ENCODE results near the gene GBP7.
"Not testable (repeated sequence)": the region's sequence is repeated elsewhere in the genome, so short reads cannot be mapped to it uniquely, and the experiment has no call there.

Gene GBP7

GRCh38 chr1:89175601-89176256 is at the start of gene GBP7:
Gene GBP7 (minus strand): TSS chr1:89176003. CDS start chr1:89171935, 4,068 bp downstream.
- no peak for DNase-seq
- intact Hi-C loops (cut with DNase I), result no loop called here

- DNase-seq, result no peak
- intact Hi-C loops (cut with DNase I), result no loop called here
These were observed 45.5 kb upstream of the GBP7 start for GRCh38 chr1:89221341-89221740.

GRCh38 chr1:89219851-89220250 is 44.0 kb upstream of the GBP7 start:
- intact Hi-C loops (cut with DNase I); DNase-seq: not testable (repeated sequence)

GRCh38 chr1:89218941-89219340 is 43.1 kb upstream of the GBP7 start:
- intact Hi-C loops (cut with DNase I); DNase-seq: not testable (repeated sequence)

- no peak for DNase-seq
- intact Hi-C loops (cut with DNase I), result no loop called here
These were observed 37.5 kb upstream of the GBP7 start for GRCh38 chr1:89213347-89213746.

GRCh38 chr1:89211035-89211634 is 35.3 kb upstream of the GBP7 start:
- intact Hi-C loops (cut with DNase I), result no loop called here
- DNase-seq, result no peak

- DNase-seq, result no peak
- intact Hi-C loops (cut with DNase I), result no loop called here
These were observed 30.6 kb upstream of the GBP7 start for GRCh38 chr1:89206373-89206772.

GRCh38 chr1:89203166-89203565 is 27.4 kb upstream of the GBP7 start:
- intact Hi-C loops (cut with DNase I), result no loop called here
- DNase-seq, result no peak

- intact Hi-C loops (cut with DNase I), result no loop called here
- no peak for DNase-seq
These were observed 25.4 kb upstream of the GBP7 start for GRCh38 chr1:89201106-89201794.

GRCh38 chr1:89200663-89201062 is 24.9 kb upstream of the GBP7 start:
- no peak for DNase-seq
- intact Hi-C loops (cut with DNase I), result no loop called here

GRCh38 chr1:89199525-89200031 is 23.8 kb upstream of the GBP7 start:
- DNase-seq, result no peak
- intact Hi-C loops (cut with DNase I), result no loop called here

- intact Hi-C loops (cut with DNase I), result no loop called here
These were observed 22.8 kb upstream of the GBP7 start, which contains the start of gene GBP4 for GRCh38 chr1:89198491-89199072. Gene GBP4 (minus strand): TSS chr1:89198942. CDS start chr1:89198834, 108 bp downstream.

GRCh38 chr1:89198081-89198480 is 22.3 kb upstream of the GBP7 start:
- DNase-seq, result no peak
- intact Hi-C loops (cut with DNase I), result no loop called here

More at GRCh38 chr1:89198491-89199072, 22.8 kb upstream of the GBP7 start, which contains the start of gene GBP4:
- DNase-seq, result peak in 11 of 42 donors; percentile 6 to 31 (median 11)

- no peak for DNase-seq
- intact Hi-C loops (cut with DNase I), result no loop called here
These were observed 19.7 kb upstream of the GBP7 start for GRCh38 chr1:89195476-89195875.

- no peak for DNase-seq
- intact Hi-C loops (cut with DNase I), result no loop called here
These were observed 15.5 kb upstream of the GBP7 start for GRCh38 chr1:89191314-89191713.

GRCh38 chr1:89190017-89190416 is 14.2 kb upstream of the GBP7 start:
- intact Hi-C loops (cut with DNase I), result no loop called here
- DNase-seq, result no peak

- DNase-seq, result no peak
- intact Hi-C loops (cut with DNase I), result no loop called here
These were observed 3.5 kb upstream of the GBP7 start for GRCh38 chr1:89179343-89179742.

GRCh38 chr1:89176971-89177370 is 1.2 kb upstream of the GBP7 start:
- intact Hi-C loops (cut with DNase I), result no loop called here
- DNase-seq, result no peak

GRCh38 chr1:89174491-89174890 is 1.3 kb downstream of the GBP7 start:
- intact Hi-C loops (cut with DNase I), result no loop called here
- DNase-seq, result no peak

Measured in head of caudate nucleus (tissue), 42 donors.